Nucleus accumbens (tissue), 56 donors: ENCODE data around the gene ADAMTS3.
"Not testable (repeated sequence)": the region's sequence is repeated elsewhere in the genome, so short reads cannot be mapped to it uniquely, and the experiment has no call there.

ENCODE experiments used
- DNase-seq, 56 donors: peaks; one replicate each; lab custom pipeline; 2025; lab: John Stamatoyannopoulos, UW

Gene ADAMTS3

DNA sequence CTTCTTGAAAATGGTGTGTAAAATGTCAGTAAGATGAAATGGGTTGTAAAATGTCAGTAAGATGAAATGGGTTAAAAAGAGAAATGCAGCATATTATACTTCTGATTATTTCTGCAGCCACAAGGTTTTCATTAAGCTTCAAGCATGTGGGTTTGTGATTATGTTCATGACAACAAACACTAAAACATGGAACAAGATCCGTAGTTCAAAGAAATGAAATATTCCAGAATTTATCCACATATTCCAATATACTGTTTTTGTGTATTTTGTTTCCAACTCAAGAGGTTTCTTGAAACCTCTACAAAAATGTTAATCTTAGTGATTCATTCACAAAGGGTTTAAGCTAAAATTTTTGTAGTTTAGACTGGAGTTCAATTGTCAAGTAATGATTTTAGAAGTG is 84.0 kb downstream of the ADAMTS3 start:
- no peak for DNase-seq

DNA sequence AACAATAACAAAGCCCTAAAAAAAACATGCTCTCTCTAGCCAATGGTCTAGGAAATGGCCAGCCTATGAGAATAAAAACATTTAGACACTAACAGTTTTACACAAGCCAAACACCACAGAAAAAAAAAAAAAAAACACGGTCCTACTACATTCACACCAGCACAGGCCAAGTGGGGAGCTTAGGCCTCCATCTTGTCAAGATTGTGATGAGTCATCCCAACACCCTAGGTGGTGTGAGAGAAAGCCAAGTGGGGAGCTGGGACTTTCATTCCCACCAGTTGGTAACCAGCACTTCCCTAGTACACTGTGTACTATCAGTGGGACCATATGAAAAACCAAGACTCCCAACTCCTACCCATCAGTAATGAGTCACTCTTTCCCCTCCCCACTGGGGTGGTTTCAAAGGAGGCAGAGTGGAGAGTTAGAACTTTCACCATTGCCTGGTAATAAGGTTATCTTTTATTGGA is 95.6 kb downstream of the ADAMTS3 start:
- DNase-seq: no peak

DNA sequence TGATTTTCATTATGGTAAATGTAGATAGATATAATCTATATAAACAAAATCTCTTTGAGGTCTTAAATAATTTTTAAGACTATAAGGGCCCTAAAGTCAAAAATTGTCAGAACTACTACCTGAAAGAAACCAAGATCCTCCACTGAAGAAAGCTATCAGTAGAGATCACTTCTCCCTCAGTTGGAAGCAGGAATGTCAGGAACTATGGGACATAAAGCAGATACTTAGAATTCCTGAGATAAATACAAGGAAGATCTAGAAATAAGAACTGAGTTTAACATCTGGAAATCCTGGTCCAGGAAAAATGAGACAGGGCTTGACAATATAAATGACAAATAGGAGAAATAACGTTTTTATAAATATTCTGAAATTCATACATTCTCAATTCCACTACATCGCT is 97.2 kb downstream of the ADAMTS3 start:
- DNase-seq: no peak

DNA sequence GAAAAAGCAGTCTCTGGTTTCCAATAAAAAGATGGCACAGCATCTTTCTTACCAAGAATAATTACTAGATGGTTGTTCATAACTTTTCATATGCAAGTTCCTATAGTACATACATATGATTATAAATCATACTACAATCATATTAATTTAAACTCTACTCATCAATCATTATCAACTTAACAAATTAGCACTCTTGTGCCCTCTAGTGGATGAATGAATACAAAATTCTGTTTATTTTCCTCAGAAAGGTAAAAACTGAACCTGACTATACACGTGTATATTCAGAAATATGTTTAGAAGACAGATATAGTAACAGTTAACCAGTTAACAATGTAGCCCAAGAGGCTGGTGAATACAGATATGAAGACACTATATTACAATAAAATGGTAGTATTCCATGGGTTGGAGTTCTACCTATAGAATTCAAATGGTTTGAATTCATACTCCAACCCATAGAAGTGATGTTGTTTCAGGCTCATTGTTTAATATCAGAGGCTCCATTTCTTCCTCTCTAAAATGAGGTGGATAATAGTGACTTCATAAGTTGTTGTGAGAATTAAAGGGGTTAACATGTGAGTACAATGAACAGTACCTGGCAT is 100.0 kb downstream of the ADAMTS3 start:
- DNase-seq: no peak

DNA sequence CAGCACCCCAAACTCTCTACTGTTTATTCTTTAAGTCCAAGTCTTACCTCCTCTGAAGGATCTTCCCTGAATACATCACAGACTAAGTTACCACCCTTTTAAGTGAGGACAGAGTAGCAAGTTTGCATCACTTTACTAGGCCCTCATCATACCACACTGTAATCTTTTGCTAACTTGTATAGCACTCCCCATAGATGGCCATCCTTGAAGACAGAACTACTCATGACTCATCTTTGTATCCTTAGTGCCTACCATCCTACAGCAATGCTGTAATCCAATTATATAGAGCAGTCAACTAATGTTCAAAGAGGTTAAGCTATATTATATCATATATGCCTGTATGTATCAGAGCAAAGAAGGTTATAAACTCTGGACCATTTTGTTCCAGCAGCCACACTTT is 101.4 kb downstream of the ADAMTS3 start:
- DNase-seq: no peak

DNA sequence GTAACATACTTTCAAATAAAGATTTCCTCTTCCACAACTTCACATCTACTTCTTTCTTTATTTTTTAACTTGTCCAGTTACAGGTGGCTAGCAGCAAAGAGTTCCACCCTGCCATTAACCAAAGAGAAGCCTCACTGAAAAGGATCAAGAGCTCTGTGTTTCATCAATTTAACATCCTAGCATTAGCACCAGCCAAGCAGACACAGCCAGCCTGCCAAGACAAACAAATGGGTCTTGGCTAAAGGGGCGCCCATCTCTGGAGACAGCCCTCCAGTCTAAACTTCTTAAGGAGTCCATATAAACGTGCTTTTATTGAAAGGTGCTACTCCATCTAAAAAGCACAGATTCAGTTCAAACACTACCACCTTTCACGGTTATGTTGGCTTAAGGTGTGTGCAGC is 105.3 kb downstream of the ADAMTS3 start:
- DNase-seq: no peak

DNA sequence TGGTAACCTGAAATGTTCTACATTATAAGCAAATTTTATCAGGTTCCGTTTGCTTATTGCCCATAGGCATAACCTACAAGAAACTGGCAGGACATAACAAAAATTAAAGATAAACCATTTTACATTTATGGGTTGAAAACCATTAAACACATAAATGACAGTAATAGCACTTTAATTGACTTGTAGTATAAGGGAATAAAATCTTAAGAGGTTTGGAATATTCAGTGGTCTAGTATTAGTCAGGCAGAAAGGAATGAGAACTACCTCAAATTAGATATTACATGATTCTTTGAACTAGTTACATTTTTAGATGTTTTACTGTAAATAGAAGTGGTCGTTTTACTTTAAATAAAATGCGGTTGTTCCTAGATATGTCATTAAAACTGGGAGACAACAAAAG is 111.9 kb downstream of the ADAMTS3 start:
- no peak for DNase-seq

DNA sequence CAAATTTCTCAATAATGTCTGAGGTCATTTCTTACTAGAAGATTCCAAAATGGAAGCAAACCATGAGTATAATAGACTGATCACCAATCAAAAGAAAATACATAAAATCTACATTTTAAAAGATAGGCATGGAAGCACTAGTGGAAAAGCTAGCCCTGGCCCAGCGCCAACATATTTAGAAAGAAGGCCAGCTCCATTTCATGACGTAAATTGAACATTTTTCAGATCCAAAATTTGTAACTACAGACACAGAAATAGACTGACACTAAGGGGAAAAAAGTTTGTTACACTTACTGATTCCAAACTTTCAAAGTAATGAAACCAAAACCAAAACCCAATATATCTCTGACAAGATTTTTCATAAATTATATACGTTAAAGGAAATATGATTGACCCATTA is 117.7 kb downstream of the ADAMTS3 start:
- DNase-seq: no peak

DNA sequence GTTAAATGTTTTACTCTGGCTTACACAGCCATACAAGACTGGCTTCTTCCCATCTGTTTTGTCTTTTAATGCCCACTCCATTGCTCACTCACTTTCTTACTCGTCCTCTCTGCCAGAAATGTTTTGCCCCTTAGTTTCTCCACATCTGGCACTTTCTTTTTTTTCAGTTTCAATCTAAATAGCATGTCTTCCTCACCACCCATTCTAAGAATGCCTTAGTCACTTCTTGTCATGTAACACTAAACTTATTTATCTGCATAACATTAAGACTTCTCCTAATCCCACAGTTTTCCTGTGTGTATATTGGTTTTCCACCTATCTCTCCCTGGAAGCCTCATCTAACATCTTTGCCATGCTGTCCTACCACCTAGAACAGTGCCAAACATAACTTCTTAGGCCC is 119.3 kb downstream of the ADAMTS3 start:
- DNase-seq: no peak

DNA sequence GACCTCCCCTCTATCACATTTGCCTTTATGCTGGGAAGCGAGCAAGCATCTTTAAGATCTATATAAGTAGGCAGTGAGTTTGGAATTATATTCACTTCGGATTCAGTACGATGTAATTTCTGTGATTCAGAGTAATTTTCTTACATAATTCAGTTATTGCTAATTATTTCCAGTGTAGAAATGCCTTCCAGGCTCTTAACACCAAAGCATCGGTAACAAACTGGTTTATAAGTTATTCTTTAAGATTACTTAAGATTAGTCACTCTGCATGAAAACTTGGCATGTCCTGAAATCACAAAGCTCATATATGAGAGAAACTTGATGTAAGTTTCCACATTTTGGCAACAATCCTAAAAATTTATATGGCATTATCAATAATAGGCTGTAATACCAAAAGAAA is 120.8 kb downstream of the ADAMTS3 start:
- no peak for DNase-seq

DNA sequence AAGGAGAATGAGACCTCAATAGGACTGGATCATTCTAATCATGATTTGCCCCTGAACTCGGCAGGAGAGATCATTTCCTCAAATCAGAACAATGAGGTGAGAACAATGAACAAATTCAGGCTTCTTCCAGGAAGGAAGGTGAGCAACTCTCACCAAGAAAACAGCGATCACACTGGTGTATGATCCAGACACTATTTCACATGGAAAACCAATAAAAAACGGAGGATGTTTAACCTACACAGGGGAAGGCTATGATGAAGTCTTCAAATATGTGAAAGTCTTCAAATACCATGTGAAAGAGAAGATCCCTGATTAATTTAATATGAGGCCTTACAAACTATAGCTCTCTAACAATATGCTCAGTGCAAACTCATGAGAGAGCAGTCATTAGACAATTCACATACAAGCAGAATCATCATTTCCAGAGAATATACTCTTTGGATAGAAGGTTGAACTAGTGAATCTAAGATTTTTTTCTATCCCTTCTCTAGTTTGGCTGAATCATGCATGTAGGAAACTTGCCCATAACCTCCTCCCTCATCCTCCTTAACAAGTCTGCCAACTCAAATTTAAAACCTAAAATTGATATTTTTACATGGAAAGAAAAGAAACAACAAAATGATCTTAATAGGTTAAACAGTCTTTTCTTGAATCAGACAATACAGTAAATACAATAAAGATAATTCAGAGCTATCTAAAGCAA is 122.5 kb downstream of the ADAMTS3 start:
- no peak for DNase-seq

DNA sequence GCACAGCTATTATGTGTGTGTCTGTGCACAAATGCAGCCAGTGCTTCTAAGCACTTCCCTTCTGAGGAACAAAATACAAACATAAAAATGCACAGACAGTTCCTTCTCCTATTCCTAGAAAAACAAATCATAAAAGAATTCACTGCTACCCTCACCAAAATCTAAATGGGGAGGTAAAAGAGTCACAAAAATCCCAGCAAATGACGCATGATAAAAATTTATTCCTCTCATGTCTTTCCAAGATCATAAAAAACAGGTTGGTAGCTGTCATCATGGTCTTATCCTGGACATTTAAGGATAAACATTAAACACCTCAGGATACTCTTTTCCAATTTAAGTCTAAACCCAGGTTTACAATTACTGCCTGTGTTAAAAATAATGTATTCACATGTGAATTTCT is 124.9 kb downstream of the ADAMTS3 start:
- no peak for DNase-seq

DNA sequence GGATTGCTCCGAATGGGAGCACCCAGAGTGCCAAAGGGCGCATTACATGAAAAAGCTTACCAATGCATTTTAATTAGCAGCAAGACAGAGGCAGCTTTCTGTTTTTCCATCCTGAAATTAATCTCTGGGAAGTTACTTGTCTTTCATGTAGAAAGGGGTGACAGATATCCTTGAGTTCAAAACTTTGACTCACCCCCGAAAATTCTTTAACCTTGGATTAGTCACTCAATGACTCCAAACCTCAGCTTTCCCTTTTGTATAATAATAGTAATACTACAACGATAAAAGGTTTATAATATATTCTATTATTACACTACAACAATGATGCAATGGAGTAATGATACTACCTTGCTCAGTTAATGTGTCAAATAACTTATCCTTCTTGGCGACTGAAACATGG is 126.3 kb downstream of the ADAMTS3 start:
- no peak for DNase-seq

DNA sequence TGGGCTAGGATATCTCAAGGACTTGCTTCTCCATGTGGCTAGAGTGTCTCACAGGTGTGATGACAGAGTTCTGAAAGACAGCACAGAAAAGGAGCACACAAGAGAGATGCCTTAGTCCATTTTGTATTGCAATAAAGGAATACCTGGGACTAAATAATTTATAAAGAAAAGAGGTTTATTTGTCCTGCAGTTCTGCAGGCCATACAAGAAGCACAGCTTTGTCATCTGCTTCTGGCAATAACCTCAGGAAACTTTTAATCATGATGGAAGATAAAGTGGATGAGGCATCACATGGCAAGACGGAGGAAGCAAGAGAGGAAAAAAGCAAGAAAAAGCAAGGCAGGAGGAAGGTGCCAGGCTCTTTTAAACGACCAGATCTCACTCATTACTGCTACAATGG is 126.9 kb downstream of the ADAMTS3 start:
- no peak for DNase-seq

DNA sequence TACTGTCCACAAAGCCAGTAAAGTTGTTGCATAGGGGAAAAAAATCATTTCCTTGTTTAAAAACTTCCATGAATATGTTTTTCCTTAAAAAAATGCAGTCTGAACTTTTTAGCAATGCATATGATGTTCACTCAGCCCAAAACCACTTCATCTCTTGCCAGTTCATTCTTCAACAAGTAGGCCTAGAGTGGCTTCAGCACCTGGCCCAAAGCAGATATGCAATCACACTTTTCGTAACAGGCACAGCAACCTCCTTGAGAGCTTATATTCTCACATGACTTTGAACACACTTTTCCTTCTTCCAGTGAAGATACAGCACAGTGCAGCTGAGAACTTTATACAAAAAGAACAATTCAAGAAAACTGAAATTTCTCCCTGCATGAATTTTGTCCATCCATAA is 128.6 kb downstream of the ADAMTS3 start:
- no peak for DNase-seq

DNA sequence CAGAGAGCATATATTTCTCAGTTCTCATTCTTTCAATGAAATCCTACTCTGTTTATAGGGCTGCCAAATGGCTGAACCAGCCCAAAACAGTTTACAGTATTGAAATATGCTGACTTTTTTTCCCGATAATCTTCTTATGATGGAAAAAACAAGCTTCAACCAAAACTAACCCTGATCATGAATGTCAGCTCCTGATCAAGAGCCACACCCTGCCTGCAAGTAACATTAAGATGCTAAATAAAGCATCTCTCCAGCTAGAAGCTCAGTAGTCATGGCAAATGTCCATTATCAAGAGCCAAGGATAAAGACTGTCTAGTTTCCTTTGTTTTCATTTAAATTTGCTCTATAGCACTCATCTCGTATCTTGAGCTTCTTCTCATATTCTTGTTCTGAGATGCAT is 136.0 kb downstream of the ADAMTS3 start:
- DNase-seq: no peak

DNA sequence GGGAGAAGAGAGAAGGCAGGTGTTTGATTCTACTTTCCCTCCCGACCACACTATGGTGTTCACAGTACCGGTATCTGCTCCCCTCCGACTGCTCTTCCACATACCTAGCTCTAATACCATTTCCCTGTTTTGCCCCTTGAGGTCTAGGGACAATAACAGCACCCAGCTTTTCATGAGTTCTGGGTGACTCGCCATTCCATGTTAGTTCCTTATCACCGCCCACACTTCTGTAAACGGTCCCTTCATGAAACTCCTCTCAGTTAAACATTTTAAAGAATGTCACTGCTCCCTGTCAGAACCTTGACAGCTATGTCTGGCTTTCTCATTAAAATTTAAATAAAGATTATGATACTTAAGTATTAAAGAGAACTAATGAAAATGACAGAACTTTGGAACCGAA is 136.7 kb downstream of the ADAMTS3 start:
- no peak for DNase-seq

DNA sequence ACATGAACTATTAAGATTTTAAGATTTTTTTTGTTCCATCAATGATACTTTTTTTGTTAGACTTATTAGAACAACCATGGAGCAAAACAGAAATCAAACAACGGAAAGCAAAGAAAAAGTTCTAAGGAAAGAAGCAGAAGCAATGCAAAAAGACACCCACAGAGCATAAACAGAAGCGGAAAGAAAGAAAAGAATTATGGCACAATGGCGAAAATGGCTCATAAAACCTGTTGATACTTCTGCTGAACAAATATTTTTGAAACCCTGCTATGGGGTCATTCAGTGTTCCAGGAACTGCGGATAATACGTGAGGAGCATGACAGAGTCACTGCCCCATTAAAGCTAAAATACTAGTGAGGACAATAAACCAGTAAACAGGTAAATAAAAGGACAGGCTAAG is 138.0 kb downstream of the ADAMTS3 start:
- no peak for DNase-seq

DNA sequence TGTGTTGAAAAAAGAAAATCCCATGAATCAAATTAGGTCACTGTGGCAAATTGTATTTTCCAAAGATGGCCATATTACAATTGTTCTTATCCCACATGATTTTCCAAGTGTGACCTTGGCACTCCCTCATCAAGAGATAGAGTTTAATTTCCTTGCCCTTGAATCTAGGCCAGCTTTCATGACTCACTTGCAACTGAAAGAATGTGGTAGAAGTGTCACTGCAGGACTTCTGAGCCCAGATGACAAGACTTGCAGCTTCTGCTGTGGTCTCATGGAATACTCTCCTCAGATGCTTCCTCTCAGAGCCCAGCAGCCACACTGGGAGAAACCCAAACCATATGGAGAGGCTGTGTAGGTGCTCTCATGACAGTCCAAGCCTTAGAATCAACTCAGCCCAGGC is 139.0 kb downstream of the ADAMTS3 start:
- DNase-seq: no peak

DNA sequence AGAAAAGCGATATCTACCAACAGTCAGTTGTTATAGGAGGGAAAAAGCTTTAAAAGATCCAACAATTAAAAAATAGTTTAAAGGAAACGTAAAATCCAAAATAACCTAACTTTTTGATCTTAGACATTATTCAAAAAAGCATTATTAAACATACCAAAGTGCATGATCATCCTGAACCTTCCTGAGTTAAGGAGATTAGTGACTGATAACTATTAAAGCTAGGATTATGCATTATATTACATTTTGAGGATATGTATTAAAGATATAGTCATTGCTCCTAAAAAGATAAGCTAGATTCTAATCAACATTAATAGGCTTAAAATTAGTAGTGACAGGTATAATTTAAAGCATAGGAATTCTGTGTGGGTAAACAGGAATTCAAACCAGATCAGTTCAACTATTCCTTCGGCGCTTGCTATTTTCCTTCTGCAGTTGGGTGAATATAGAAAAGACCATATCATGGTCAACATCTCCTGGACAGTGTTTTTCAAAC is 139.6 kb downstream of the ADAMTS3 start:
- DNase-seq: no peak

DNA sequence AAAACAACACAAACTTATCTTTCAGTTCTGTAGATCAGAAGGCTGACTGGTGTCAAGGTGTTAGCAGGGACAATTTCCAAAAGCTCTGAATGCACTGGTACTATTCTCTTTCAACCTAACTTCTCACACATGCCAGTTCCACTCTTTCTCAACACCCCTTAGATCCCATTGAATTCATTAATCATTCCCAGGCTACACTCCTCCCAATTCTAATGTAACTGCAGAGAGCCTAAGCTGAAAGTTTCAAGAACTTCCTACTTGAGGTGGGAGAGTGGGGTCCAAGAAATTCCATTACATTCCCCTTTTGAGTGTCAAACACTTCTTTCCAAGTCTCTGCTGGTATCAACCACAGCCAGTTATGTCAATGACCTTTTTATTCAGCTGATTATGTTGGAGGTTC is 142.0 kb downstream of the ADAMTS3 start:
- DNase-seq: no peak

DNA sequence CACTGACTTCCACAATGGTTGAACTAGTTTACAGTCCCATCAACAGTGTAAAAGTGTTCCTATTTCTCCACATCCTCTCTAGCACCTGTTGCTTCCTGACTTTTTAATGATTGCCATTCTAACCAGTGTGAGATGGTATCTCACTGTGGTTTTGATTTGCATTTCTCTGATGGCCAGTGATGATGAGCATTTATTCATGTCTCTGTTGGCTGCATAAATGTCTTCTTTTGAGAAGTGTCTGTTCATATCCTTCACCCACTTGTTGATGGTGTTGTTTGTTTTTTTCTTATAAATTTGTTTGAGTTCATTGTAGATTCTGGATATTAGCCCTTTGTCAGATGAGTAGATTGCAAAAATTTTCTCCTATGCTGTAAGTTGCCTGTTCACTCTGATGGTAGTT is 143.1 kb downstream of the ADAMTS3 start:
- not testable (repeated sequence) for DNase-seq

DNA sequence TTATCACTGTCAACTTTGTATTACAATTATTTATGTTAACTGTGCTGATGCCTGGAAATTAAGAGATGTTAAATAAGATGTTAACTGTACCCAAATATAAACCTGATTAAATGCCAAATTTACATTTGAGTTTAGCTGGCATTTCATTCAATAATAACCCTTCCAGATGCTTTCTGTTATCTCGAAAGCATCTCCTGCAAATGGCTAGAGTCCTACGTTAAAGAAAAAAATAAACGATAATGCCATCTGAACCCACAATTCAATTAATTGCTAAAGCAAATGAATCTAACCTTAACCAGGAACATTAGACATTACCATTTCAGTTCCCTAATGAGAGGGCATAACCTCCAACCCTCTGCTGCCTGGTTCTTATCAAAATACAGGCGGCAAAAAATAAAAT is 145.0 kb downstream of the ADAMTS3 start:
- no peak for DNase-seq
